Measurements from ENCODE around the gene CHKA. TPM values are rescaled to one million over a fixed set of nuclear protein-coding genes. Genes with fewer than 3 reads are reported as not detected.

CHKA gene
- total RNA-seq (2022; extraction: Qiagen RNA extraction; ENCODE audit: low read depth), result 30.3 to 39.8 TPM (median 37.7 TPM) in 5 replicates

GRCh38 chr11:68121067-68121899, at the start of gene CHKA:
Gene CHKA, minus strand, starts transcription at chr11:68121388. Its CDS starts 211 bp downstream, at chr11:68121177.

GRCh38 chr11:68038718-68039525, 82.3 kb downstream of the CHKA start, which contains the start of gene TCIRG1:
Gene TCIRG1, plus strand, starts transcription at chr11:68039025. Its CDS starts 2,247 bp downstream, at chr11:68041272.

GRCh38 chr11:68030318-68031143, 90.7 kb downstream of the CHKA start, which contains the start of gene NDUFS8:
Gene NDUFS8, plus strand, starts transcription at chr11:68030681. Its CDS starts 1,471 bp downstream, at chr11:68032152.

GRCh38 chr11:68010090-68011041, 110.8 kb downstream of the CHKA start, which contains the start of gene ALDH3B1:
Gene ALDH3B1, plus strand, starts transcription at chr11:68010327. Its CDS starts 4,971 bp downstream, at chr11:68015298.

GRCh38 chr11:68003846-68004550, 117.2 kb downstream of the CHKA start, which contains the start of gene UNC93B1:
Gene UNC93B1, minus strand, starts transcription at chr11:68004097. Its CDS starts 54 bp downstream, at chr11:68004043.

Other genes starting within 250 kb of the CHKA start
- gene UNC93B1, start 117.3 kb downstream of the CHKA start, total RNA-seq (2022; extraction: Qiagen RNA extraction; ENCODE audit: low read depth), result 63.8 to 87.3 TPM (median 80.8 TPM) in 5 replicates
- gene ALDH3B1, start 111.1 kb downstream of the CHKA start, total RNA-seq (2022; extraction: Qiagen RNA extraction; ENCODE audit: low read depth), result 115 to 137 TPM (median 130 TPM) in 5 replicates
- gene NDUFS8, start 90.7 kb downstream of the CHKA start, total RNA-seq (2022; extraction: Qiagen RNA extraction; ENCODE audit: low read depth), result 308 to 397 TPM (median 369 TPM) in 5 replicates
- gene TCIRG1, start 82.4 kb downstream of the CHKA start, total RNA-seq (2022; extraction: Qiagen RNA extraction; ENCODE audit: low read depth), result 93.6 to 159 TPM (median 142 TPM) in 5 replicates
- gene KMT5B, start 91.9 kb upstream of the CHKA start, total RNA-seq (2022; extraction: Qiagen RNA extraction; ENCODE audit: low read depth), result 17.4 to 23.2 TPM (median 22.4 TPM) in 5 replicates
- gene C11orf24, start 150.6 kb upstream of the CHKA start, total RNA-seq (2022; extraction: Qiagen RNA extraction; ENCODE audit: low read depth), result 54.2 to 62.5 TPM (median 61.2 TPM) in 5 replicates
- gene LRP5, start 191.2 kb upstream of the CHKA start, total RNA-seq (2022; extraction: Qiagen RNA extraction; ENCODE audit: low read depth), result 33.2 to 56.8 TPM (median 50.8 TPM) in 5 replicates